HUES6 (cell line): ENCODE results near the gene SFXN3.

Source experiments
- H3K27ac ChIP-seq: 2 replicates; pipeline ENCODE4 v1.7.0; 2013; ENCODE audit warnings: low read depth, mild to moderate bottlenecking, low read length, inconsistent platforms
- H3K27me3 ChIP-seq: 2 replicates; pipeline ENCODE4 v1.6.1; 2013; ENCODE audit warnings: low read length; ENCODE audit not compliant: control insufficient read depth, insufficient read depth
- H3K36me3 ChIP-seq: 2 replicates; pipeline ENCODE4 v1.6.1; 2013; ENCODE audit warnings: low read length; ENCODE audit not compliant: control insufficient read depth, insufficient read depth
- H3K4me1 ChIP-seq: 2 replicates; pipeline ENCODE4 v1.6.1; 2013; ENCODE audit warnings: low read length; ENCODE audit not compliant: control insufficient read depth, insufficient read depth
- H3K4me3 ChIP-seq: 2 replicates; pipeline ENCODE4 v1.5.1; 2013; ENCODE audit warnings: low read depth, low read length
- H3K9ac ChIP-seq: one replicate; pipeline ENCODE4 v1.6.1; 2013; ENCODE audit warnings: mild to moderate bottlenecking, low read length
- H3K9me3 ChIP-seq: 2 replicates; pipeline ENCODE4 v1.6.1; 2013; ENCODE audit warnings: low read depth, low read length; ENCODE audit not compliant: control insufficient read depth, insufficient read depth

The SFXN3 gene

DNA sequence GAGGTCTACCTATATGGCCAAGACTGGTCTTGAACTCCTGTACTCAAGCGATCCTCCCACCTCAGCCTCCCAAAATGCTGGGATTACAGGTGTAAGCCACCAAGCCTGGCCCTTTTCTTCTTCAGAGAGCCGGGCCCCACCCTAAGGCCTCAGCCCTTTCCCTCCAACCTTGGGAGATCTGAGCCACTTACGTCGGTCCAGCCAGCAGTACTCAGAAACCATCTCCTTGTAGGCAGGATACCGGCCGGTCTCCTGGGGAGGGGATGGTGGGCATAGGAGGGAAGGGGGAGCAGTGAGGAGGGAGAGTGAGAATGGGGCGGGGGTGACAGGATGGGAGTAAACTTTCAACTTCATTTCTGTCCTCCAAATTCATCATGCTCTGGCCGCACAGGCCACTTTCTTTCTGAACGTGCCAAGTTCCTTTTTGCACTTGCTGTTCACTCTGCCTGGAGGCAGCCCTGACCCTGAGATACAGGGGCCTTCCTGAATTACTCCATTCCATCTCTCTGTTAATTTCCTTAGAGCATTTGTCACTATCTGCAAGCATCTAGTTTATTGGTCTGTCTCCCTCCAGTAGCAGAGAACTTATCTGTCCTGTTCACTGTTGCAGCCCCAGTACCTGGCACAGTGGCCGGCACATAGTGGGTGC is 10.5 kb upstream of the SFXN3 start:
- peaks cover 41% of the 10 kb centered on the region for H3K27me3 ChIP-seq
- H3K4me3 ChIP-seq = no peak overlapping the region
- no peak overlapping the region for H3K27ac ChIP-seq
- peaks cover 12% of the 10 kb centered on the region; the same call in 1 of the 2 replicates for H3K4me1 ChIP-seq
- H3K9ac ChIP-seq = no peak overlapping the region
- no peaks in the 10 kb centered on the region for H3K9me3 ChIP-seq
- no peaks in the 10 kb centered on the region for H3K36me3 ChIP-seq

GRCh38 chr10:101021239-101021638 is 9.8 kb upstream of the SFXN3 start:
- no peak overlapping the region for H3K27ac ChIP-seq
- peaks cover 12% of the 10 kb centered on the region; the same call in 1 of the 2 replicates for H3K4me1 ChIP-seq
- peaks cover 38% of the 10 kb centered on the region for H3K27me3 ChIP-seq
- H3K4me3 ChIP-seq = no peak overlapping the region
- no peaks in the 10 kb centered on the region for H3K9me3 ChIP-seq
- no peak overlapping the region for H3K9ac ChIP-seq
- H3K36me3 ChIP-seq = no peaks in the 10 kb centered on the region

DNA sequence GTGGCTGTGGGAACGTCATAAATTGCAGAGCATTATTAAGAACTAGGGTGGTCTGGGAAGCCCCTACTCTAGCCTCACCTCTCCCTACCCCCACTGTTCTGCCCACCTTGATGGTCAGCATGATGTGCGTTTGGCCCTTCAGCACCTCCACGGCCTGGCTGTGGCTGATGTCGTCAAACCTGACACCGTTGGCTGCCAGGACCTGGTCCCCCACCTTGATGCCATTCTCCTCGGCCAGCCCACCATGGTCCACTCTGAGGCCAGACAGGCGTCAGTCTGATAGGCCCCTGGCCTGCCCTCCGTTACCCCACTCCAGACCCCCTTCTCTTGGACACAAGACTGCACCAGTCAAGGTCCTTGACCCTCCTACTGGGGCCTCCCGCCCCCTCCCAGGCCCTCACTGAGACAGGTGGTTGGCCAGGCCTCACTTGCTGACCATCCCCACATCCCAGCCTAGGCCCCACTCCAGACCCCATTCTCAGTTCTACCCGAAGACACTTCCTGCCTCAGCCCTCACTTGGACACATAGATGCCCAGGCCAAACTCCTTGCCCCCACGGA is 9.3 kb upstream of the SFXN3 start:
- no peak overlapping the region for H3K4me3 ChIP-seq
- no peaks in the 10 kb centered on the region for H3K9me3 ChIP-seq
- no peak overlapping the region for H3K9ac ChIP-seq
- H3K4me1 ChIP-seq = peaks cover 12% of the 10 kb centered on the region; the same call in 1 of the 2 replicates
- H3K27ac ChIP-seq = no peak overlapping the region
- no peaks in the 10 kb centered on the region for H3K36me3 ChIP-seq
- peaks cover 32% of the 10 kb centered on the region for H3K27me3 ChIP-seq

- peaks cover 19% of the 10 kb centered on the region for H3K27me3 ChIP-seq
- no peaks in the 10 kb centered on the region for H3K36me3 ChIP-seq
- no peak overlapping the region for H3K4me3 ChIP-seq
- H3K9me3 ChIP-seq = no peaks in the 10 kb centered on the region
- H3K9ac ChIP-seq = no peak overlapping the region
- peaks cover 19% of the 10 kb centered on the region; the same call in 1 of the 2 replicates for H3K4me1 ChIP-seq
- no peak overlapping the region for H3K27ac ChIP-seq
Measured at GRCh38 chr10:101022967-101023705, 7.9 kb upstream of the SFXN3 start.

- no peak overlapping the region for H3K4me3 ChIP-seq
- no peaks in the 10 kb centered on the region for H3K9me3 ChIP-seq
- H3K27me3 ChIP-seq = peaks cover 26% of the 10 kb centered on the region
- H3K9ac ChIP-seq = no peak overlapping the region
- no peak overlapping the region for H3K27ac ChIP-seq
- H3K36me3 ChIP-seq = no peaks in the 10 kb centered on the region
- peaks cover 33% of the 10 kb centered on the region for H3K4me1 ChIP-seq
Measured at GRCh38 chr10:101027106-101027720, 3.8 kb upstream of the SFXN3 start.

DNA sequence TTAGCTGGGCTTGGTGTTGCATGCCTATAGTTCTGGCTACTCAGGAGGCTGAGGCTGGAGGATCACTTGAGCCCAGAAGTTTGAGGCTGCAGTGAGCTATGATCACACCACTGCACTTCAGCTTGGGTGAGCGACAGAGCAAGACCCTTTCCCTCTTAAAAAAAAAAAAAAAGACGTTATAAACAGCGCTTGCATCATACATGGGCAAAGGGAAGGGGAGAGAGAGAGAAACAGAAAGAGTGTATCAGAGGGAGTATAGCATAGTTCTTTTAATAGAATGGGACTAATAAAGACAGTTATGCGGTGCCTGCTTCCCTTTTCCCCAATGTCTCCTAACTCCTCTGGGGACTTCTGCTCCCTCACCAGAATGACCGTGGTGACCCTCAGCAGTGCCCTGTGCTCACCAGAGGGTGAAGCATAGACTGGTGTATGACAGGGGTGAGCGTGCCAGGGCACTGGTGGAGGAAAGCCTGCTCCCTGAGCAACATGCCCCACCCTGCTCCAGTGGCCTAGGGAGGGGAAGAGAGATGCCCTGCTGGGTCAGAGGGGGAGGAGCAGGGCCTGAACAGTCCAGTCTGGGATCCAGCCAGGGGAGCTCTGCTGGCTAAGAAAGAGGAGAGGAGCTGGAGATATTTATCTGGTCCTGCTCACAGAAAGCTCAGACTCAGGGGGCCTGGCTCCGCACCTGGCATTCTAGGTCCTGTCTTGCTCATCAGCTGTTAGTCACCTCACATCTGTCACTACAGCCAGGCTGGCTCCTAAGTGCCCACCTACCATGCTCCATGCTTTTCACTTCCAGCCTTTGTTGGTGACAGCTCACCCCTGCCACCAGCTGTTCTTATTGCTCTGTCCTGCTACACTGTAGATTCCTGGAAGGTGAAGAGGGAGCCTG is 2.3 kb upstream of the SFXN3 start:
- Histone ChIP-seq H3K9ac (no peak overlapping the region), H3K36me3 (no peaks in the 10 kb centered on the region), H3K9me3 (no peaks in the 10 kb centered on the region), H3K27me3 (peaks cover 38% of the 10 kb centered on the region), H3K27ac (no peak overlapping the region), H3K4me1 (peaks cover 43% of the 10 kb centered on the region), H3K4me3 (no peak overlapping the region)

GRCh38 chr10:101029520-101030295 is 1.3 kb upstream of the SFXN3 start:
- H3K9ac ChIP-seq = no peak overlapping the region

GRCh38 chr10:101030496-101031127 is 422 bp upstream of the SFXN3 start:
- Histone ChIP-seq H3K27me3 (peaks cover 54% of the 10 kb centered on the region), H3K27ac (no peak overlapping the region), H3K36me3 (no peaks in the 10 kb centered on the region), H3K9ac (no peak overlapping the region), H3K4me3 (peak overlapping the region; percentile 61), H3K4me1 (peaks cover 43% of the 10 kb centered on the region), H3K9me3 (no peaks in the 10 kb centered on the region)

More at GRCh38 chr10:101029520-101030295, 1.3 kb upstream of the SFXN3 start:
- H3K9me3 ChIP-seq = no peaks in the 10 kb centered on the region
- peak overlapping the region; percentile 23 for H3K4me3 ChIP-seq
- no peak overlapping the region for H3K27ac ChIP-seq
- no peaks in the 10 kb centered on the region for H3K36me3 ChIP-seq
- peaks cover 43% of the 10 kb centered on the region for H3K4me1 ChIP-seq
- peaks cover 45% of the 10 kb centered on the region for H3K27me3 ChIP-seq

DNA sequence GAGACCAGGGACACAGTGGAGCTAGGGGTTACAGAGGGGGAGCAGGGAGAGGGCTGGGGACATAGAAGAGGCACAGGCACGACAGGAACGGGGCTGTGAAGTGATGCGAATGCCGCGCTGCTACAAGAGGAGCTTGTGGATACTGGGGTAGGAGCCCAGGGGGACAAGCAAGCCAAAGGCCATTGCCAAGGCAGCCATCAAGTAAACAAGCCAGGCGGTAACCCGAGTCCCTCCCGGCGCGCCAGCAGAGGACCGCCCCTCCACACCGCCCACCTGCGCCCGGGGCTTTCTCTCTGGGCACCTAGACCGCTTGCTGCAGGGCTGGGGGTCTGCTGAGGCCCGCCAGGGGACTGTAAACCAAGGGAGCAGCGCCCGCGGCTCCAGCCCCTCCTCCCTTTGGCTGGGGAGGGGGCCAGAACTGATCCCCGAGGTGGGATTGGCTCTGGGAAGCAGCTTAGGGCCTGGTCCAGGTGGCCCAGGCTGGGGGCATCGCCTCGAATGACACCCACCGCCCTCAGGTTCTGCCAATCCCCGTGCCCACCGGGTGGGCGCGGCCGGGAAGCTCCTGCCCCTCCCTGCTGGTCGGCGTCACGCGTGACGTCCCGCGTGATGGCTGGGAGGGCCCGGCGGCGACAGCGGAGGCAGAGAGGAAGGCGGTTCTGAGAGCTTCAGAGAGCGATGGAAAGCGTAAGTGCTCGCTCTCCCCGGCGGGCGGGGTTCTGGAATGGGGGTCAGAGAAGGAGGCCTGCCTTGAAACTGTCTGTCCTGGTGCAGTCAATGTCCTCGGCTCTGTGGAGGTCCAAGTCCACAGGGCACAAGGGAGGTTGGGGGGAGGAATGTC is 982 bp downstream of the SFXN3 start:
- Histone ChIP-seq H3K4me1 (peaks cover 38% of the 10 kb centered on the region), H3K36me3 (no peaks in the 10 kb centered on the region), H3K9ac (peak overlapping the region; percentile 24), H3K27ac (no peak overlapping the region), H3K27me3 (peaks cover 66% of the 10 kb centered on the region), H3K9me3 (no peaks in the 10 kb centered on the region), H3K4me3 (peak overlapping the region; percentile 61)
